Stimulated activated CD4-positive, alpha-beta T cell treated with anti-CD3 and anti-CD28 coated beads, Interleukin-15, amount 100 ng/mL, for 1 hour (primary cell): ENCODE measurements around the gene CNGA4.
"Not testable (repeated sequence)": the region's sequence is repeated elsewhere in the genome, so short reads cannot be mapped to it uniquely, and the experiment has no call there.

Experiments used
- DNase-seq, 2 donors: peaks; one replicate each; pipeline ENCODE4 v3.0.0-alpha.2; 2020; ENCODE audit warnings: low read depth in 1 of 2, low spot score in 1 of 2

Gene CNGA4

GRCh38 chr11:6225024-6225423 is 13.9 kb upstream of the CNGA4 start:
- DNase-seq: no peak

- no peak for DNase-seq
Measured at GRCh38 chr11:6225896-6226295, 13.0 kb upstream of the CNGA4 start.

GRCh38 chr11:6228520-6228919 is 10.4 kb upstream of the CNGA4 start:
- DNase-seq: no peak

GRCh38 chr11:6229911-6230310 is 9.0 kb upstream of the CNGA4 start:
- no peak for DNase-seq

- no peak for DNase-seq
Measured at GRCh38 chr11:6232899-6233298, 6.0 kb upstream of the CNGA4 start.

GRCh38 chr11:6233984-6234386 is 4.9 kb upstream of the CNGA4 start:
- DNase-seq: no peak

- DNase-seq: peak; percentile 95 to 98
Measured at GRCh38 chr11:6234387-6235107, 4.3 kb upstream of the CNGA4 start, which contains the start of gene FHIP1B. Gene FHIP1B, minus strand, starts transcription at chr11:6234636. Its CDS starts 10,120 bp downstream, at chr11:6224516.

- DNase-seq: no peak
Measured at GRCh38 chr11:6237266-6237665, 1.6 kb upstream of the CNGA4 start.

GRCh38 chr11:6237761-6238302 is 1.1 kb upstream of the CNGA4 start:
- no peak for DNase-seq

- DNase-seq: no peak
Measured at GRCh38 chr11:6240139-6240538, 1.2 kb downstream of the CNGA4 start.

GRCh38 chr11:6240781-6241180 is 1.9 kb downstream of the CNGA4 start:
- no peak for DNase-seq

GRCh38 chr11:6241316-6241715 is 2.4 kb downstream of the CNGA4 start:
- DNase-seq: no peak

- no peak for DNase-seq
Measured at GRCh38 chr11:6245536-6245935, 6.6 kb downstream of the CNGA4 start.

GRCh38 chr11:6248248-6248647 is 9.4 kb downstream of the CNGA4 start:
- DNase-seq: no peak

GRCh38 chr11:6248897-6249296 is 10.0 kb downstream of the CNGA4 start:
- not testable (repeated sequence) for DNase-seq

GRCh38 chr11:6249770-6250555 is 11.1 kb downstream of the CNGA4 start:
- DNase-seq: no peak

- DNase-seq: no peak
Measured at GRCh38 chr11:6251120-6251733, 12.3 kb downstream of the CNGA4 start.

GRCh38 chr11:6251990-6252473 is 13.1 kb downstream of the CNGA4 start:
- DNase-seq: no peak

GRCh38 chr11:6253197-6253596 is 14.3 kb downstream of the CNGA4 start:
- no peak for DNase-seq

- no peak for DNase-seq
Measured at GRCh38 chr11:6258141-6258540, 19.3 kb downstream of the CNGA4 start.

GRCh38 chr11:6258571-6259081 is 19.7 kb downstream of the CNGA4 start:
- DNase-seq: no peak
